Cerebellar cortex (tissue), 1 donor: ENCODE results near the gene RTL1.

ENCODE experiments used
- DNase-seq: peaks from one replicate; pipeline ENCODE4 v3.0.0-alpha.2; 2015; ENCODE audit warnings: low spot score

RTL1 gene

DNA sequence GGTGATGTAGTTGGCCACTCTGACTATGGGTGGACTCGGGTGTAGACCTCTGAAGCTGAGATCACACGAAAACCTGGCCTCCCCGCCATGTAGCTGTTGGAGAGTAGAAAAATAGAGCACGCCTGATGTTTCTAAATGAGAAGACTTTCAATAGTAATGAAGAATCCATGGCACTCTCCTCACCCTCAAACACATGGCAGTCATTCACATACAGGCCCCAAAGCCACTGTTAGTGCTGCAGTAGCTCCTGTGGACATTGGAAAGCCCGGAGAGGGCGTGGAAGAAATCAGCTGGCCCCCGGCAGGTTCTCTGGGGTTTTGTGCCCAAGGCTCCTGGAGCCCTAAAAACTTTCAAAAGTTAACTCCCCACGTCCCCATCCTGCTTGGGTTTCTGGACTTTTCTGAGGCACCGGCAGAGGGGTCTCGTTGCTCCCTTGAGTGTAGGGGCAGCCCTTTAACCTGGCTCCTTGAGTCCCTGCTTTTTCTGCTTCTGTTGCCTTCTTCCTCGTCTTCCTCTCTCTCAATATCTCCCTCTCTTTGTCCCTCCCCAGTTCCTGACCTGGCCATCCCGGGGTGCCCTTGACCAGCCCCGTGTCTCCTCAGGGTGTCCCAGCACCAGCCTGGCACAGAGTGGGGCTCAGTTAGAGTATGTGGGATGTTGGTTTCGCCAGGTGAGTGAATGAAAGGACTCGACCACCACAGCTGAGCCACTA is 69.3 kb downstream of the RTL1 start:
- DNase-seq: no peak

DNA sequence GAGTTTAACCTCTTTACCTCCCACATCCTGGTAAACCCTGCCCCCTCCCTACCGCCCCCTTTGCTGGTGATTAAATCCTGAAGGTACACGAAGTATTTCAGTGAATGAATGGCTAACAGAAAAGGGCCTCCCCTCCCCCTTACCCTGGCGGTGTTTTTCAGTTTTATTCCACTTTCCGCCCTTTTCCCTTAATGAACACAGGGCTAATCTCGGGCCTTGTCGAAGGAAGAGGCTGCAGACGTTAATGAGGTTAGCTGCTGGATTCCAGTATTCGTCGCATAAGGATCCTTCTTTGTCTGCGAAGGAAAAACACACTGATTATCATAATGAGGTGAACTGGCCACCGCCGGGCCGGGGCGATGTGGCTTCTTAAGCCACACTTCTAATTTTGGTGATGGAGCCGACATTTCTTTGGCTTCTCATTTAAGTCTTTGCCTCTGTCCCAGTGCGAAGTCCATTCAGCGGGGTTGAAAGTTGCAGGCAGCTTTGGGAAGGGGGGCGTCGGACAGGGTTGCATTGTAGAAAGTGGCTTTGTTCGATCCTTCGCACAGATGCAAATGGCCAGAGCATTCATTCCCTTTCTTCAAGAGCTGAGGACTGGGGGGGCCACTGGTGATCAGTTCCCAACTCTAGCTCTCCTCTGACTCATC is 71.1 kb downstream of the RTL1 start:
- DNase-seq: no peak

- no peak for DNase-seq
Measured at GRCh38 chr14:100830681-100831080, 72.8 kb downstream of the RTL1 start.
